HepG2 (cell line): ENCODE results near the gene PKLR. TPM values are rescaled to one million over a fixed set of nuclear protein-coding genes. Genes with fewer than 3 reads are reported as not detected.

ENCODE experiments used
- BCL6 ChIP-seq: IDR thresholded peaks from 2 replicates; pipeline ENCODE4 v1.6.1; 2016; ENCODE audit warnings: missing genetic modification reagents, missing compliant biosample characterization
- BRCA1 ChIP-seq: sonication (generic); formaldehyde crosslinking; IDR thresholded peaks from 2 replicates; pipeline ENCODE4 v1.4.0; 2020; ENCODE audit warnings: missing genetic modification reagents
- DDIT3 ChIP-seq: sonication (generic); formaldehyde crosslinking; IDR thresholded peaks from 2 replicates; pipeline ENCODE4 v1.4.0; 2020; ENCODE audit warnings: mild to moderate bottlenecking, missing genetic modification reagents
- HNRNPL ChIP-seq: fragments of 200-400 bp; formaldehyde crosslinking; IDR thresholded peaks from 2 replicates; pipeline ENCODE4 v1.6.1; 2017; ENCODE audit warnings: mild to moderate bottlenecking, low read depth, low read length
- HOXA9 ChIP-seq: sonication (generic); formaldehyde crosslinking; IDR thresholded peaks from 2 replicates; pipeline ENCODE4 v1.8.1; 2022; ENCODE audit warnings: missing genetic modification reagents, mild to moderate bottlenecking, moderate library complexity, borderline replicate concordance
- KAT2B ChIP-seq: fragments of 150-350 bp; IDR thresholded peaks from 2 replicates; pipeline ENCODE4 v1.6.1; 2014; ENCODE audit warnings: low read depth, low read length, borderline replicate concordance
- MLXIP ChIP-seq: sonication (generic); formaldehyde crosslinking; IDR thresholded peaks from 2 replicates; pipeline ENCODE4 v1.9.0; 2021; ENCODE audit warnings: missing genetic modification reagents, borderline replicate concordance
- PBX2 ChIP-seq: IDR thresholded peaks from 2 replicates; pipeline ENCODE4 v1.6.1; 2016; ENCODE audit warnings: control low read depth
- PRDM15 ChIP-seq: sonication (generic); formaldehyde crosslinking; IDR thresholded peaks from 2 replicates; pipeline ENCODE4 v1.4.0; 2020; ENCODE audit warnings: missing genetic modification reagents
- SCMH1 ChIP-seq: sonication (generic); formaldehyde crosslinking; IDR thresholded peaks from 2 replicates; pipeline ENCODE4 v1.9.0; 2021; ENCODE audit warnings: missing genetic modification reagents, mild to moderate bottlenecking, borderline replicate concordance
- ZBTB33 ChIP-seq: sonication (generic); formaldehyde crosslinking; IDR thresholded peaks from 2 replicates; pipeline ENCODE4 v1.4.0; 2020; ENCODE audit warnings: missing genetic modification reagents
- ZNF17 ChIP-seq: sonication (generic); formaldehyde crosslinking; IDR thresholded peaks from 2 replicates; pipeline ENCODE4 v1.5.0; 2020; ENCODE audit warnings: mild to moderate bottlenecking, missing genetic modification reagents
- ZNF20 ChIP-seq: sonication (generic); formaldehyde crosslinking; IDR thresholded peaks from 2 replicates; pipeline ENCODE4 v1.4.0; 2020; ENCODE audit warnings: mild to moderate bottlenecking, moderate library complexity, missing genetic modification reagents
- ZNF256 ChIP-seq: sonication (generic); formaldehyde crosslinking; conservative IDR thresholded peaks from 2 replicates; pipeline ENCODE4 v1.4.0; 2020; ENCODE audit warnings: missing genetic modification reagents
- ZNF891 ChIP-seq: sonication (generic); formaldehyde crosslinking; IDR thresholded peaks from 2 replicates; pipeline ENCODE4 v1.5.0; 2020; ENCODE audit warnings: mild to moderate bottlenecking, missing genetic modification reagents
- ZSCAN5A ChIP-seq: sonication (generic); formaldehyde crosslinking; IDR thresholded peaks from 2 replicates; pipeline ENCODE4 v1.8.0; 2022; ENCODE audit warnings: mild to moderate bottlenecking, missing genetic modification reagents, borderline replicate concordance
- polyA plus RNA-seq, 8 experiments: library from polyadenylated mRNA; depleted of rRNA in 3 of 8; stranded (reverse) in 7 of 8; unstranded in 1 of 8; fragments of >200 nt; fragmentation: Illumina TruSeq in 4 of 8; extraction: Trizol in 4 of 8; gene quantifications; 2 replicates each; pipeline versions ENCODE4 v1.2.1 to v1.2.3, GENCODE V29; 2011 to 2016; ENCODE audit warnings: low read depth in 4 of 8, missing spikeins in 1 of 8, mixed read lengths in 1 of 8; ENCODE audit not compliant: insufficient read depth in 1 of 8
- total RNA-seq, 5 experiments: library from RNA; depleted of rRNA; stranded (reverse); fragments of >200 nt; fragmentation: Illumina TruSeq; extraction: Trizol; gene quantifications; 2 replicates each; pipeline ENCODE4 v1.2.3, GENCODE V29; 2016; ENCODE audit warnings: low read depth in 1 of 5

PKLR gene
- total and polyA plus RNA-seq, 2 of the 13 experiments (the other 11 are each of a cell fraction or from before 2014, with no cell fraction given): 10.3 to 29.3 TPM

- no peak for TF ChIP-seq MLXIP (CRISPR knock-in tag)
- no peak for TF ChIP-seq PBX2 (CRISPR knock-in tag)
- TF ChIP-seq ZNF17 (CRISPR knock-in tag): no peak
- TF ChIP-seq ZBTB33 (CRISPR knock-in tag): no peak
- TF ChIP-seq SCMH1 (CRISPR knock-in tag): no peak
- TF ChIP-seq KAT2B: no peak
- no peak for TF ChIP-seq ZNF256 (CRISPR knock-in tag)
- no peak for TF ChIP-seq BRCA1 (CRISPR knock-in tag)
- TF ChIP-seq ZNF20 (CRISPR knock-in tag): no peak
- no peak for TF ChIP-seq ZSCAN5A (CRISPR knock-in tag)
- no peak for TF ChIP-seq DDIT3
- TF ChIP-seq HNRNPL: no peak
- TF ChIP-seq BCL6 (CRISPR knock-in tag): 0 out of 2 replicates have a peak, but pooled peaks have one; percentile 14
- TF ChIP-seq HOXA9: no peak
- no peak for TF ChIP-seq PRDM15 (CRISPR knock-in tag)
- no peak for TF ChIP-seq ZNF891 (CRISPR knock-in tag)
Measured at GRCh38 chr1:155286544-155286943, 14.7 kb downstream of the PKLR start (continued).
